Esophagus squamous epithelium (tissue), 4 donors: ENCODE data around the gene PIGV.

Experiments used
- POLR2A ChIP-seq, 4 donors: fragments of 450-650 bp; IDR thresholded peaks; one replicate each; pipeline ENCODE4 v1.6.1; 2017; ENCODE audit warnings: antibody characterized with exemption in 4 of 4, mild to moderate bottlenecking in 4 of 4, moderate library complexity in 3 of 4
- TF ChIP-seq, protein P1 (sequence below), 6 experiments: fragments of 450-650 bp in 4 of 6; fragments of 200-600 bp in 2 of 6; sonication (generic) in 2 of 6; IDR thresholded peaks; one replicate each; pipeline ENCODE4 v1.5.1; 2016 to 2019; ENCODE audit warnings: antibody characterized with exemption in 6 of 6, mild to moderate bottlenecking in 4 of 6, moderate library complexity in 4 of 6

- TF ChIP-seq, protein P1, sequence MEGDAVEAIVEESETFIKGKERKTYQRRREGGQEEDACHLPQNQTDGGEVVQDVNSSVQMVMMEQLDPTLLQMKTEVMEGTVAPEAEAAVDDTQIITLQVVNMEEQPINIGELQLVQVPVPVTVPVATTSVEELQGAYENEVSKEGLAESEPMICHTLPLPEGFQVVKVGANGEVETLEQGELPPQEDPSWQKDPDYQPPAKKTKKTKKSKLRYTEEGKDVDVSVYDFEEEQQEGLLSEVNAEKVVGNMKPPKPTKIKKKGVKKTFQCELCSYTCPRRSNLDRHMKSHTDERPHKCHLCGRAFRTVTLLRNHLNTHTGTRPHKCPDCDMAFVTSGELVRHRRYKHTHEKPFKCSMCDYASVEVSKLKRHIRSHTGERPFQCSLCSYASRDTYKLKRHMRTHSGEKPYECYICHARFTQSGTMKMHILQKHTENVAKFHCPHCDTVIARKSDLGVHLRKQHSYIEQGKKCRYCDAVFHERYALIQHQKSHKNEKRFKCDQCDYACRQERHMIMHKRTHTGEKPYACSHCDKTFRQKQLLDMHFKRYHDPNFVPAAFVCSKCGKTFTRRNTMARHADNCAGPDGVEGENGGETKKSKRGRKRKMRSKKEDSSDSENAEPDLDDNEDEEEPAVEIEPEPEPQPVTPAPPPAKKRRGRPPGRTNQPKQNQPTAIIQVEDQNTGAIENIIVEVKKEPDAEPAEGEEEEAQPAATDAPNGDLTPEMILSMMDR (IDR thresholded peaks at IDR 0.05): no peak
- no peak for TF ChIP-seq POLR2A (IDR thresholded peaks at IDR 0.05)
These were observed 24.0 kb downstream of the PIGV start for GRCh38 chr1:26811708-26812107.
